ENCODE data around the gene ARPP19.
"Not testable (repeated sequence)": the region's sequence is repeated elsewhere in the genome, so short reads cannot be mapped to it uniquely, and the experiment has no call there.

ARPP19 gene

GRCh38 chr15:52565417-52566358 lies 3.1 kb downstream of the ARPP19 start:
- H3K27ac ChIP-seq (ENCODE audit: low read depth, low read length); H2BK120ac ChIP-seq (ENCODE audit: insufficient read depth, low read length, poor library complexity); H3K4me2 ChIP-seq (ENCODE audit: low read length); H2AFZ ChIP-seq (ENCODE audit: insufficient read depth, low read length, poor library complexity); H4K91ac ChIP-seq (ENCODE audit: low read depth, low read length); H3K9ac ChIP-seq (ENCODE audit: low read length); H3K23ac ChIP-seq (ENCODE audit: low read length); H2BK12ac ChIP-seq (ENCODE audit: low read length); H4K12ac ChIP-seq (ENCODE audit: low read depth, low read length); H3K27me3 ChIP-seq (ENCODE audit: insufficient read depth, low read length); H3K4me3 ChIP-seq (ENCODE audit: low read depth, low read length); H3K36me3 ChIP-seq (ENCODE audit: control insufficient read depth in 1 of 2, insufficient read depth in 2 of 2, low read length in 2 of 2); H3K9me3 ChIP-seq (ENCODE audit: insufficient read depth, low read depth, low read length); H4K8ac ChIP-seq (ENCODE audit: low read depth, low read length); H3K14ac ChIP-seq (ENCODE audit: low read length); H2AK5ac ChIP-seq (ENCODE audit: low read length); H3K4me1 ChIP-seq (ENCODE audit: control insufficient read depth in 1 of 2, insufficient read depth in 2 of 2, low read length in 2 of 2); H3K18ac ChIP-seq (ENCODE audit: low read length); H2BK5ac ChIP-seq (ENCODE audit: low read depth, low read length, poor library complexity): not testable (repeated sequence)
- WGBS (ENCODE audit: extremely low coverage, insufficient coverage, insufficient read length) = no CpG with 5 or more reads among the region's 13 CpGs
- peak overlapping the region; percentile 96 for H3K4ac ChIP-seq (ENCODE audit: low read depth, low read length)
- H3K79me1 ChIP-seq (ENCODE audit: low read length) = peaks cover 12% of the 10 kb centered on the region
- H3K79me2 ChIP-seq (ENCODE audit: control insufficient read depth, insufficient read depth, low read length, poor library complexity) = peaks cover 22% of the 10 kb centered on the region
- peak in 1 of 2 donors; percentile 42 for DNase-seq

DNA sequence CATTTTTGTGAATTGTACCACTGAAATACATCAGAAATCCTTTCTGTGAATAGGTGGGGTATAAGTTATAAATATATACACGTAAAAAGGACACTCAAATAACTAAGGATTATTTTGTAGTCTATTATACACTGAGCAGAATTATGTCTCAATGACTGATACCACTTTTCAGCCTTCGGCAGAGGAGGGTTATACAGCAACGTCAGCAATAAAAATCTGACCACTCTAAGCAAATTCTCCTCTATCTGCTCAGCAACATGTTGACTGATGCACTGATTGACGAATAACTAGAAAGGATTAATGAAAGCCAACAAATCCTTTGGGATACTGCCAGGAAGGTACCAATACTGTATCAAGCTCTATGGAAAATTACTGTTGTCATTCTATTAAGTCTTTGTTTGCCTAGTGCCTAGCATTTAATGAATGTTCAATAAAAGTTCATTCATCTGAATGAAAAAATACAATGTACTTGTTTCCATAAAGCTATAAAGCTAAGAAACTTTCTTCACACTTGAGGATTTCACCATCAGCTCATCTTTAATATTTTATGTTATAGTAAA lies 5.2 kb downstream of the ARPP19 start:
- no peak overlapping the region for H4K12ac ChIP-seq (ENCODE audit: low read depth, low read length)
- H3K18ac ChIP-seq (ENCODE audit: low read length) = no peak overlapping the region
- H3K79me2 ChIP-seq (ENCODE audit: control insufficient read depth, insufficient read depth, low read length, poor library complexity) = peaks cover 25% of the 10 kb centered on the region
- no peak overlapping the region for H3K27ac ChIP-seq (ENCODE audit: low read depth, low read length)
- no peak overlapping the region for H3K4me2 ChIP-seq (ENCODE audit: low read length)
- H2AFZ ChIP-seq (ENCODE audit: insufficient read depth, low read length, poor library complexity) = no peak overlapping the region
- no peak overlapping the region for H3K4me3 ChIP-seq (ENCODE audit: low read depth, low read length)
- H4K8ac ChIP-seq (ENCODE audit: low read depth, low read length) = no peak overlapping the region
- no CpG with 5 or more reads among the region's 4 CpGs for WGBS (ENCODE audit: extremely low coverage, insufficient coverage, insufficient read length)
- H3K9me3 ChIP-seq (ENCODE audit: insufficient read depth, low read depth, low read length) = no peaks in the 10 kb centered on the region
- H3K9ac ChIP-seq (ENCODE audit: low read length) = no peak overlapping the region
- H3K4ac ChIP-seq (ENCODE audit: low read depth, low read length) = peak overlapping the region; percentile 94
- H3K23ac ChIP-seq (ENCODE audit: low read length) = no peak overlapping the region
- peaks cover 3% of the 10 kb centered on the region in 2 experiments for H3K4me1 ChIP-seq (ENCODE audit: control insufficient read depth in 1 of 2, insufficient read depth in 2 of 2, low read length in 2 of 2)
- no peaks in the 10 kb centered on the region for H3K27me3 ChIP-seq (ENCODE audit: insufficient read depth, low read length)
- DNase-seq = no peak
- H2BK120ac ChIP-seq (ENCODE audit: insufficient read depth, low read length, poor library complexity) = no peak overlapping the region
- no peak overlapping the region for H4K91ac ChIP-seq (ENCODE audit: low read depth, low read length)
- H3K79me1 ChIP-seq (ENCODE audit: low read length) = peaks cover 5% of the 10 kb centered on the region
- no peak overlapping the region for H2AK5ac ChIP-seq (ENCODE audit: low read length)
- H3K14ac ChIP-seq (ENCODE audit: low read length) = no peak overlapping the region
- H3K36me3 ChIP-seq (ENCODE audit: control insufficient read depth in 1 of 2, insufficient read depth in 2 of 2, low read length in 2 of 2) = peaks cover 4% of the 10 kb centered on the region in 2 experiments
- H2BK12ac ChIP-seq (ENCODE audit: low read length) = no peak overlapping the region
- no peak overlapping the region for H2BK5ac ChIP-seq (ENCODE audit: low read depth, low read length, poor library complexity)

GRCh38 chr15:52559575-52559974 lies 9.3 kb downstream of the ARPP19 start:
- Histone ChIP-seq H3K4me3 (ENCODE audit: low read depth, low read length) (no peak overlapping the region), H4K8ac (ENCODE audit: low read depth, low read length) (no peak overlapping the region), H3K9ac (ENCODE audit: low read length) (no peak overlapping the region), H2AK5ac (ENCODE audit: low read length) (no peak overlapping the region), H4K12ac (ENCODE audit: low read depth, low read length) (no peak overlapping the region), H3K27ac (ENCODE audit: low read depth, low read length) (no peak overlapping the region), H2BK12ac (ENCODE audit: low read length) (no peak overlapping the region), H3K79me2 (ENCODE audit: control insufficient read depth, insufficient read depth, low read length, poor library complexity) (peaks cover 9% of the 10 kb centered on the region), H2AFZ (ENCODE audit: insufficient read depth, low read length, poor library complexity) (no peak overlapping the region), H4K91ac (ENCODE audit: low read depth, low read length) (no peak overlapping the region), H3K27me3 (ENCODE audit: insufficient read depth, low read length) (no peaks in the 10 kb centered on the region), H3K4me1 (ENCODE audit: control insufficient read depth in 1 of 2, insufficient read depth in 2 of 2, low read length in 2 of 2) (peaks cover 0 to 2% of the 10 kb centered on the region in 2 experiments), H3K79me1 (ENCODE audit: low read length) (no peaks in the 10 kb centered on the region), H3K4ac (ENCODE audit: low read depth, low read length) (peak overlapping the region; percentile 71), H2BK5ac (ENCODE audit: low read depth, low read length, poor library complexity) (no peak overlapping the region), H3K14ac (ENCODE audit: low read length) (no peak overlapping the region), H3K18ac (ENCODE audit: low read length) (no peak overlapping the region), H2BK120ac (ENCODE audit: insufficient read depth, low read length, poor library complexity) (no peak overlapping the region), H3K36me3 (ENCODE audit: control insufficient read depth in 1 of 2, insufficient read depth in 2 of 2, low read length in 2 of 2) (peaks cover 4% of the 10 kb centered on the region in 2 experiments), H3K4me2 (ENCODE audit: low read length) (no peak overlapping the region), H3K23ac (ENCODE audit: low read length) (no peak overlapping the region), H3K9me3 (ENCODE audit: insufficient read depth, low read depth, low read length) (no peaks in the 10 kb centered on the region)
- WGBS (ENCODE audit: extremely low coverage, insufficient coverage, insufficient read length) = no CpG with 5 or more reads among the region's 2 CpGs
- no peak for DNase-seq

- Histone ChIP-seq H2BK120ac (ENCODE audit: insufficient read depth, low read length, poor library complexity) (no peak overlapping the region), H3K9ac (ENCODE audit: low read length) (no peak overlapping the region), H3K36me3 (ENCODE audit: control insufficient read depth in 1 of 2, insufficient read depth in 2 of 2, low read length in 2 of 2) (peaks cover 2 to 4% of the 10 kb centered on the region in 2 experiments), H4K91ac (ENCODE audit: low read depth, low read length) (no peak overlapping the region), H3K18ac (ENCODE audit: low read length) (no peak overlapping the region), H2AFZ (ENCODE audit: insufficient read depth, low read length, poor library complexity) (no peak overlapping the region), H3K4me1 (ENCODE audit: control insufficient read depth in 1 of 2, insufficient read depth in 2 of 2, low read length in 2 of 2) (peaks cover 0 to 2% of the 10 kb centered on the region in 2 experiments), H3K27ac (ENCODE audit: low read depth, low read length) (peak overlapping the region; percentile 33), H3K79me2 (ENCODE audit: control insufficient read depth, insufficient read depth, low read length, poor library complexity) (peaks cover 7% of the 10 kb centered on the region), H2AK5ac (ENCODE audit: low read length) (no peak overlapping the region), H3K9me3 (ENCODE audit: insufficient read depth, low read depth, low read length) (no peaks in the 10 kb centered on the region), H3K4ac (ENCODE audit: low read depth, low read length) (peak overlapping the region; percentile 24), H2BK5ac (ENCODE audit: low read depth, low read length, poor library complexity) (no peak overlapping the region), H3K27me3 (ENCODE audit: insufficient read depth, low read length) (no peaks in the 10 kb centered on the region), H3K4me3 (ENCODE audit: low read depth, low read length) (no peak overlapping the region), H2BK12ac (ENCODE audit: low read length) (no peak overlapping the region), H3K23ac (ENCODE audit: low read length) (no peak overlapping the region), H4K12ac (ENCODE audit: low read depth, low read length) (no peak overlapping the region), H3K4me2 (ENCODE audit: low read length) (no peak overlapping the region), H3K79me1 (ENCODE audit: low read length) (no peaks in the 10 kb centered on the region), H3K14ac (ENCODE audit: low read length) (no peak overlapping the region), H4K8ac (ENCODE audit: low read depth, low read length) (no peak overlapping the region)
- WGBS (ENCODE audit: extremely low coverage, insufficient coverage, insufficient read length) = no CpG with 5 or more reads among the region's 6 CpGs
- DNase-seq = no peak
Measured at GRCh38 chr15:52559022-52559421, 9.8 kb downstream of the ARPP19 start.
